WTC11 (cell line): Measurements from ENCODE around the gene CACYBP.

Experiments
- ATF1 ChIP-seq: sonication (generic); formaldehyde crosslinking; IDR thresholded peaks from 2 replicates; pipeline ENCODE4 v1.8.1; 2023; ENCODE audit warnings: mild to moderate bottlenecking, moderate library complexity, missing genetic modification reagents
- FOXJ3 ChIP-seq: sonication (generic); formaldehyde crosslinking; IDR thresholded peaks from 2 replicates; pipeline ENCODE4 v1.9.0; 2021; ENCODE audit warnings: missing genetic modification reagents, mild to moderate bottlenecking, borderline replicate concordance
- KAT7 ChIP-seq: sonication (generic); formaldehyde crosslinking; IDR thresholded peaks from 2 replicates; pipeline ENCODE4 v1.8.1; 2023; ENCODE audit warnings: missing genetic modification reagents, mild to moderate bottlenecking, borderline replicate concordance
- NR3C1 ChIP-seq: sonication (generic); formaldehyde crosslinking; conservative IDR thresholded peaks from 2 replicates; pipeline ENCODE4 v1.8.1; 2023; ENCODE audit warnings: low read depth, mild to moderate bottlenecking, missing genetic modification reagents
- TF ChIP-seq, protein P1 (sequence below): sonication (generic); formaldehyde crosslinking; IDR thresholded peaks from 2 replicates; pipeline ENCODE4 v1.8.0; 2022; ENCODE audit warnings: mild to moderate bottlenecking, missing genetic modification reagents
- TF ChIP-seq, protein P2 (sequence below): sonication (generic); formaldehyde crosslinking; IDR thresholded peaks from 2 replicates; pipeline ENCODE4 v1.8.0; 2022; ENCODE audit warnings: mild to moderate bottlenecking, missing genetic modification reagents
- TF ChIP-seq, protein P3 (sequence below): fragments of 250-450 bp; sonication (Bioruptor Pico); IDR thresholded peaks from 2 replicates; pipeline ENCODE4 v1.8.0; 2021; ENCODE audit warnings: mild to moderate bottlenecking
- TF ChIP-seq, protein P4 (sequence below): fragments of 200-600 bp; IDR thresholded peaks from 2 replicates; pipeline ENCODE4 v1.8.0; 2022; ENCODE audit warnings: antibody characterized with exemption
- TF ChIP-seq, protein P5 (sequence below): sonication (generic); formaldehyde crosslinking; IDR thresholded peaks from 2 replicates; pipeline ENCODE4 v1.8.1; 2022; ENCODE audit warnings: missing genetic modification reagents, borderline replicate concordance

DNA sequence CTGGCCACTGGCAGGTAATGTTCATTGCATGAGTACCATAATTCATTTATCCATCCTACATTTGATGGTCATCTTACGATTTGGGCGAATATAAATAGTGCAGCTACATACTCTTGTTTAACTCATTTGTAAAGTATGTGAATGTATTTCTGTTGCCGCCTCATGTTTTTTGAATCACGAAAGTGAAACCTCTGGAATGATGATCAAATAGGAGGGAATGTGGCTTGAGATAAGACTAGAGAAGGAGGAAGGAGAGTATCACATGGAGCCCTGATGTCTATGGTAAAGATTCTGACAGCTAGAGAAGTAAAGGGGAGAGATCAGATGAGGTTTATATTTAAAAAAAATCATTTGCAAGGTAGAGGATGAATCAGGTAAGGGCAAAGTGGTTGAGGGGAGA is 15.5 kb downstream of the CACYBP start:
- TF ChIP-seq, protein P1, sequence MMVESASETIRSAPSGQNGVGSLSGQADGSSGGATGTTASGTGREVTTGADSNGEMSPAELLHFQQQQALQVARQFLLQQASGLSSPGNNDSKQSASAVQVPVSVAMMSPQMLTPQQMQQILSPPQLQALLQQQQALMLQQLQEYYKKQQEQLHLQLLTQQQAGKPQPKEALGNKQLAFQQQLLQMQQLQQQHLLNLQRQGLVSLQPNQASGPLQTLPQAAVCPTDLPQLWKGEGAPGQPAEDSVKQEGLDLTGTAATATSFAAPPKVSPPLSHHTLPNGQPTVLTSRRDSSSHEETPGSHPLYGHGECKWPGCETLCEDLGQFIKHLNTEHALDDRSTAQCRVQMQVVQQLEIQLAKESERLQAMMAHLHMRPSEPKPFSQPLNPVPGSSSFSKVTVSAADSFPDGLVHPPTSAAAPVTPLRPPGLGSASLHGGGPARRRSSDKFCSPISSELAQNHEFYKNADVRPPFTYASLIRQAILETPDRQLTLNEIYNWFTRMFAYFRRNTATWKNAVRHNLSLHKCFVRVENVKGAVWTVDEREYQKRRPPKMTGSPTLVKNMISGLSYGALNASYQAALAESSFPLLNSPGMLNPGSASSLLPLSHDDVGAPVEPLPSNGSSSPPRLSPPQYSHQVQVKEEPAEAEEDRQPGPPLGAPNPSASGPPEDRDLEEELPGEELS (CRISPR knock-in tag) = no peak
- TF ChIP-seq, protein P2, sequence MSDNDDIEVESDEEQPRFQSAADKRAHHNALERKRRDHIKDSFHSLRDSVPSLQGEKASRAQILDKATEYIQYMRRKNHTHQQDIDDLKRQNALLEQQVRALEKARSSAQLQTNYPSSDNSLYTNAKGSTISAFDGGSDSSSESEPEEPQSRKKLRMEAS = no peak
- TF ChIP-seq KAT7 (no peak), FOXJ3 (CRISPR knock-in tag) (no peak), ATF1 (no peak), NR3C1 (CRISPR knock-in tag) (no peak)
- TF ChIP-seq, protein P3, sequence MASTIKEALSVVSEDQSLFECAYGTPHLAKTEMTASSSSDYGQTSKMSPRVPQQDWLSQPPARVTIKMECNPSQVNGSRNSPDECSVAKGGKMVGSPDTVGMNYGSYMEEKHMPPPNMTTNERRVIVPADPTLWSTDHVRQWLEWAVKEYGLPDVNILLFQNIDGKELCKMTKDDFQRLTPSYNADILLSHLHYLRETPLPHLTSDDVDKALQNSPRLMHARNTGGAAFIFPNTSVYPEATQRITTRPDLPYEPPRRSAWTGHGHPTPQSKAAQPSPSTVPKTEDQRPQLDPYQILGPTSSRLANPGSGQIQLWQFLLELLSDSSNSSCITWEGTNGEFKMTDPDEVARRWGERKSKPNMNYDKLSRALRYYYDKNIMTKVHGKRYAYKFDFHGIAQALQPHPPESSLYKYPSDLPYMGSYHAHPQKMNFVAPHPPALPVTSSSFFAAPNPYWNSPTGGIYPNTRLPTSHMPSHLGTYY (CRISPR knock-in tag) = no peak
- TF ChIP-seq, protein P4, sequence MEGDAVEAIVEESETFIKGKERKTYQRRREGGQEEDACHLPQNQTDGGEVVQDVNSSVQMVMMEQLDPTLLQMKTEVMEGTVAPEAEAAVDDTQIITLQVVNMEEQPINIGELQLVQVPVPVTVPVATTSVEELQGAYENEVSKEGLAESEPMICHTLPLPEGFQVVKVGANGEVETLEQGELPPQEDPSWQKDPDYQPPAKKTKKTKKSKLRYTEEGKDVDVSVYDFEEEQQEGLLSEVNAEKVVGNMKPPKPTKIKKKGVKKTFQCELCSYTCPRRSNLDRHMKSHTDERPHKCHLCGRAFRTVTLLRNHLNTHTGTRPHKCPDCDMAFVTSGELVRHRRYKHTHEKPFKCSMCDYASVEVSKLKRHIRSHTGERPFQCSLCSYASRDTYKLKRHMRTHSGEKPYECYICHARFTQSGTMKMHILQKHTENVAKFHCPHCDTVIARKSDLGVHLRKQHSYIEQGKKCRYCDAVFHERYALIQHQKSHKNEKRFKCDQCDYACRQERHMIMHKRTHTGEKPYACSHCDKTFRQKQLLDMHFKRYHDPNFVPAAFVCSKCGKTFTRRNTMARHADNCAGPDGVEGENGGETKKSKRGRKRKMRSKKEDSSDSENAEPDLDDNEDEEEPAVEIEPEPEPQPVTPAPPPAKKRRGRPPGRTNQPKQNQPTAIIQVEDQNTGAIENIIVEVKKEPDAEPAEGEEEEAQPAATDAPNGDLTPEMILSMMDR = no peak
- TF ChIP-seq, protein P5, sequence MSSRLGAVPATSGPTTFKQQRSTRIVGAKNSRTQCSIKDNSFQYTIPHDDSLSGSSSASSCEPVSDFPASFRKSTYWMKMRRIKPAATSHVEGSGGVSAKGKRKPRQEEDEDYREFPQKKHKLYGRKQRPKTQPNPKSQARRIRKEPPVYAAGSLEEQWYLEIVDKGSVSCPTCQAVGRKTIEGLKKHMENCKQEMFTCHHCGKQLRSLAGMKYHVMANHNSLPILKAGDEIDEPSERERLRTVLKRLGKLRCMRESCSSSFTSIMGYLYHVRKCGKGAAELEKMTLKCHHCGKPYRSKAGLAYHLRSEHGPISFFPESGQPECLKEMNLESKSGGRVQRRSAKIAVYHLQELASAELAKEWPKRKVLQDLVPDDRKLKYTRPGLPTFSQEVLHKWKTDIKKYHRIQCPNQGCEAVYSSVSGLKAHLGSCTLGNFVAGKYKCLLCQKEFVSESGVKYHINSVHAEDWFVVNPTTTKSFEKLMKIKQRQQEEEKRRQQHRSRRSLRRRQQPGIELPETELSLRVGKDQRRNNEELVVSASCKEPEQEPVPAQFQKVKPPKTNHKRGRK = no peak
